GM04503 (cell line): ENCODE results near the gene GNS.
"Not testable (repeated sequence)": the region's sequence is repeated elsewhere in the genome, so short reads cannot be mapped to it uniquely, and the experiment has no call there.

Experiments used
- DNase-seq: peaks from one replicate; pipeline ENCODE4 v3.0.0-alpha.2; 2012; ENCODE audit warnings: low read depth

Gene GNS

GRCh38 chr12:64779354-64779974, 20.3 kb upstream of the GNS start:
- DNase-seq, result no peak

DNA sequence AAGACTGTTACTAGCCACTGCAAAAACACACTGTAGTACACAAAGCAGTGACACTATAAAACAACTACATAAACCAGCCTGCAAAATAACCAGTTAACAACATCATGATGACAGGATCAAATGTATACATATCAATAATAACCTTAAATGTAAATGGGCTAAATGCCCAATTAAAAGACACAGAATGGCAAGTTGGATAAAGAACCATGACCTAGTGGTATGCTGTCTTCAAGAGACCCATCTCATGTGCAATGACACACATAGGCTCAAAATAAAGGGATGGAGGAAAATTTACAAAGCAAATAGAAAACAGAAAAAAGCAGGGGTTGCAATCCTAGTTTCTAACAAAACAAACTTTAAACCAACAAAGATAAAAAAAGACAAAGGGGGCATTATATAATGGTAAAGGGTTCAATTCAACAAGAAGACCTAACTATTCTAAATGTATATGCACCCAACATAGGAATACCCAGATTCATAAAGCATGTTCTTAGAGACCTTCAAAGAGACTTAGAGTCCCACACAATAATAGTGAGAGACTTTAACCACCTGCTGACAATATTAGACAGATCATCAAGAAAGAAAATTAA, 16.0 kb upstream of the GNS start:
- DNase-seq, result not testable (repeated sequence)

GRCh38 chr12:64773386-64773785, 14.2 kb upstream of the GNS start:
- no peak for DNase-seq

GRCh38 chr12:64767495-64767894, 8.3 kb upstream of the GNS start:
- DNase-seq, result no peak

DNA sequence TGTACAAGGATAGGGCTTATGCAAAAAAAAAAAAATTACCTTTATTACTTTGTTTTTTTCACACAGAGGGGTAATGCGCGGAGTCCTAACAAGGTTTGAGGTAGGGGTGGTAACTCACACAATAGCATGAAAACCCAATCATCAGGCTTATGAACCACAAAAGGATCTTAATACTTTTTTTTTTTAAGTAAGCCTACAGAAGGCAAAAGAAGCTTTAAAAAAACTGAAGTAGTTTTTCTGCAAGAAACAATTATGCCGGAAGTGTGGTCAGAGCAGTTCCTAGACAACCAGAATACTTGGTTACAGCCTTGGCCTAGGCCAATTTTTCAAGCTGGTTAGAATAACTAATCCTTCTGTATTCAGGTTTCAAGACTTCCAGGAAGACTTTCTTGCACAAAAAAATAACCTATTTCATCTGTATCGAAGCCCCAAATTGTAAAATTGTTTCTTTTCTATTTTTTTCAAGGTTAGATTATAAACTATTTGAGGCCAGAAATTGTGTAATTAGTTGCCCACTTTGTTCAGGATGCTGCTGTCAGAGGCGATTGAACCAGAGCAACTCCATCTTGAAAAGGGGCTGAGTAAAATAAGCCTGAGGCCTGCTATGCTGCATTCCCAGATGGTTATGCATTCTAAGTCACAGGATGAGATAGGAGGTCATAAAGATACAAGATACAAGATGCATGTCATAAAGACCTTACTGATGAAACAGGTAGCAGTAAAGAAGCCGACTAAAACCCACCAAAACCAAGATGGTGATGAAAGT, 1.8 kb upstream of the GNS start:
- DNase-seq, result no peak

- DNase-seq, result no peak
These were observed 1.4 kb downstream of the GNS start for GRCh38 chr12:64757771-64758170.

GRCh38 chr12:64756376-64756775, 2.8 kb downstream of the GNS start:
- DNase-seq, result no peak

- DNase-seq, result no peak
These were observed 5.8 kb downstream of the GNS start for GRCh38 chr12:64753427-64753826.

GRCh38 chr12:64752833-64753238, 6.4 kb downstream of the GNS start:
- DNase-seq, result no peak

DNA sequence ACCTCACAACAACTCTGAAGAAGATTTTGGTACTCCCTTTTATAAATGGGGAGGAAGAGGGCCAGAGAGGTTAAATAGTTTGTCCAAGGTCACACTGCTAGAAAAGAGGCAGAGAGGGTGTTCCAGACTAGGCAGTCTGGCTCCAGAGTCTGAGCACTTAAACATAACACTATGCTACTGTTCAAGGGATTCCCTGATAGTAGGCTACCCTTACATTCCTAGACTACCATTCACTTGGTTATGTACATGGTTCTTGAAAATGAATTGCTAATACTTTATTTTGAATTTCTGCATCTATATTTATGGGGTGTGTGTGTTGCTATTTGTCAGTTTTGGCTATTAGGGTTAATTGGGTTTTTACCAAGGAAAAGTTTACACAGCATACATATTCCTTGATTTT, 7.2 kb downstream of the GNS start:
- no peak for DNase-seq

GRCh38 chr12:64749461-64750200, 9.6 kb downstream of the GNS start:
- DNase-seq, result no peak

GRCh38 chr12:64747695-64748094, 11.5 kb downstream of the GNS start:
- no peak for DNase-seq

GRCh38 chr12:64746663-64747062, 12.5 kb downstream of the GNS start:
- DNase-seq, result no peak

GRCh38 chr12:64745980-64746379, 13.2 kb downstream of the GNS start:
- no peak for DNase-seq

DNA sequence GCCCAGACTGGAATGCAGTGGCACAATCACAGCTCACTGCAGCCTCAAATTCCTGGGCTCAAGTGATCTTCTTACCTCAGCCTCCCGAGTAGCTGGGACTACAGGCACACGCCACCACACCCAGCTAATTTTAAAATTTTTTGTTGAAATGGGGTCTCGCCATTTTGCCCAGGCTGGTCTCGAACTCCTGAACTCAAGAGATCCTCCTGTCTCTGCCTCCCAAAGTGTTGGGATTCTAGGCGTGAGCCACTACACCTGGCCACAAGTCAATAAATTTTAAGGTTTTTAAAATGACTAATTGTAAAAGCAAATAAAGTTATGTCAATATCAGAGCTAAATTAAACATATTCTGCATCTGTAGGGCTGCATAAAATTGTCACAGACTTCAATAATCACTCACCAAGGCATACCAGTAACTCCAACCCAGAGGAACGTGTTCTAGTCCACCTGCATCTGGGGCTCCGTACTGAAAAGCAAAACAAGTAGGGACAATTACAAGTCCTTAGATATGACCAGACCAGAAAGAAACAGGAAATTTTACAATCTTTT, 13.9 kb downstream of the GNS start:
- no peak for DNase-seq

GRCh38 chr12:64744422-64745258, 14.6 kb downstream of the GNS start:
- no peak for DNase-seq

DNA sequence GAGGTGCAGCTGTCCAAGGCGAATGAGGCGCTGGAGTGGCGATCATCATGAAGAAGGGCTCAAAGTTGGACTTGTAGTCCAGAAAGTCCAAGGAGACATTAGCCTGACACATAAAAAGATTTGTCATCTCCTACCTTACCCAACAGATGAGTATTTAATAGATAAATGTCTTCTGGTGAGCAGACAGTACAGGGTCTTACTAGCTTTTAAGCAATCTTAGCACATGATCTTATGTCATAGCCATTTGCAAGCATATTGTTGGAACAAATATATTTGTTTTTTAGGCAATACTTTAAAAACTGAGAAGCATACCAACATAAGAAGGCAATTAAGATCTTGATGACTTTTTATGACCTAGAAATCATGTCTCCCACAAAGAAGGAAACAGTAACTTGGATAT, 16.0 kb downstream of the GNS start:
- DNase-seq, result no peak

GRCh38 chr12:64742416-64742815, 16.8 kb downstream of the GNS start:
- no peak for DNase-seq

- no peak for DNase-seq
These were observed 18.6 kb downstream of the GNS start for GRCh38 chr12:64740646-64741045.

DNA sequence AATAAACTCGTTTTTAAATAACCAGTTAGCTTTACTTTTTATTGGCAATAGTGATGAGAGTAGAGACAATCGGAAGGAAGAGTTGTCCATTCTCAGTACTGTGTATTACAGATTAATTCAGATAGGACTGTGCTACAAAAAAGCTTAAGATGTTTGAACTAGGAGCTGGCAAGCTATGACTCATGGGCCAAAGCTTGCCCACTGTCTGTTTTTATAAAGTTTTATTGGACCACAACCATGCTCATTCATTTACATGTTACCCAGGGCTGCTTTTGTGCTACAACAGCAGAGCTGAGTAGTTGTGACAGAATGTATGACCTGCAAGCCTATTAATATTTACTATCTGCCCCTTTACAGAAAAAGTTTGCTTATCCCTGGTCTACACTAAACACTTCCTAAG, 19.4 kb downstream of the GNS start:
- DNase-seq, result no peak

GRCh38 chr12:64737539-64737938, 21.7 kb downstream of the GNS start:
- no peak for DNase-seq

GRCh38 chr12:64736771-64737170, 22.4 kb downstream of the GNS start:
- DNase-seq, result no peak
